ENCODE measurements around the gene OSBPL8. TPM values are rescaled to one million over a fixed set of nuclear protein-coding genes. Genes with fewer than 3 reads are reported as not detected.

Gene OSBPL8
- total and polyA plus RNA-seq, 2 donors (not counting 1 experiment from before 2014, with no cell fraction given): 11.1 to 112 TPM

DNA sequence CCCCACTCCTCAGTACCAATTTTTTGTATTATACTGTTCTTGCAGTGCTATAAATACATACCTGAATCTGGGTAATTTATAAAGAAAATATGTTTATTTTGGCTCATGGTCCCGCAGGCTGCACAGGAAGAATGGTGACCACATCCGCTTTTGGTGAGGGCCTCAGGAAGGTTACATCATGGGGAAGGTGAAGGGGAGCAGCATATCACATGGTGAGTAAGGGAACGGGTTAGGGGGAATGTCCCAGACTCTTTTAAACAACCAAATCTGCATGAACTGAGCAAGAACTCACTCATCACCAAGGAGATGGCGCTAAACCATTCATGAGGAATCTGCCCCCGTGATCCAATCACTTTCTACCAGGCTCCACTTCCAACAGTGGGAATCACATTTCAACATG, 40.0 kb downstream of the OSBPL8 start:
- CTCF ChIA-PET: no interaction called here
- H3K9me3 Mint-ChIP-seq (ENCODE audit: insufficient read depth): peaks cover 5% of the 10 kb centered on the region
- Histone ChIP-seq H4K20me1 (ENCODE audit: control insufficient read depth, insufficient read depth, low read length, poor library complexity, severe bottlenecking) (peaks cover 22% of the 10 kb centered on the region), H3K9me3 (ENCODE audit: control extremely low read depth in 1 of 3, control insufficient read depth in 2 of 3, insufficient read depth in 1 of 3, low read length in 2 of 3) (peaks cover 8 to 29% (median 15%) of the 10 kb centered on the region in 3 donors), H3K9ac (ENCODE audit: low read length) (no peak overlapping the region), H3K4me2 (replicated peaks; ENCODE audit: low read depth, low read length, poor library complexity, severe bottlenecking) (no peak overlapping the region), H2AFZ (ENCODE audit: insufficient read depth, low read depth, low read length, poor library complexity, severe bottlenecking) (no peak overlapping the region), H3K27ac (ENCODE audit: low read length in 2 of 2) (peak overlapping the region in 1 of 2 donors; percentile 14), H3K4me1 (ENCODE audit: control insufficient read depth in 2 of 2, insufficient read depth in 2 of 2, low read length in 2 of 2) (peaks cover 12 to 14% of the 10 kb centered on the region in 2 donors), H3K4me3 (ENCODE audit: control extremely low read depth in 1 of 5, extremely low read depth in 1 of 5, insufficient read depth in 1 of 5, low read depth in 2 of 5, low read length in 4 of 5) (no peak overlapping the region), H3K79me2 (ENCODE audit: control insufficient read depth, insufficient read depth, low read length) (peaks cover 98% of the 10 kb centered on the region), H3K27me3 (replicated peaks in 1 of 4; ENCODE audit: control extremely low read depth in 1 of 4, control insufficient read depth in 3 of 4, insufficient read depth in 4 of 4, low read length in 3 of 4) (no peaks in the 10 kb centered on the region), H3K36me3 (replicated peaks in 1 of 2; ENCODE audit: control extremely low read depth in 1 of 2, control insufficient read depth in 1 of 2, extremely low read depth in 1 of 2, insufficient read depth in 2 of 2, low read length in 1 of 2) (peaks cover 2 to 10% of the 10 kb centered on the region in 2 experiments)
- DNase-seq: peak; percentile 9
- H3K27me3 Mint-ChIP-seq: no peaks in the 10 kb centered on the region
- intact Hi-C loops (cut with micrococcal nuclease): no loop called here
- 56% methylated on average over 4 of the region's 5 CpGs for WGBS (ENCODE audit: insufficient coverage)
- no peak overlapping the region for H3K27ac Mint-ChIP-seq
- POLR2A ChIA-PET: no interaction called here
- peak overlapping the region; percentile 31 for H3K4me3 Mint-ChIP-seq
- TF ChIP-seq EZH2 (IDR thresholded peaks at IDR 0.05; ENCODE audit: borderline replicate concordance, insufficient read depth, low read depth, low read length, poor library complexity, severe bottlenecking): no peak
- TF ChIP-seq, protein P1, sequence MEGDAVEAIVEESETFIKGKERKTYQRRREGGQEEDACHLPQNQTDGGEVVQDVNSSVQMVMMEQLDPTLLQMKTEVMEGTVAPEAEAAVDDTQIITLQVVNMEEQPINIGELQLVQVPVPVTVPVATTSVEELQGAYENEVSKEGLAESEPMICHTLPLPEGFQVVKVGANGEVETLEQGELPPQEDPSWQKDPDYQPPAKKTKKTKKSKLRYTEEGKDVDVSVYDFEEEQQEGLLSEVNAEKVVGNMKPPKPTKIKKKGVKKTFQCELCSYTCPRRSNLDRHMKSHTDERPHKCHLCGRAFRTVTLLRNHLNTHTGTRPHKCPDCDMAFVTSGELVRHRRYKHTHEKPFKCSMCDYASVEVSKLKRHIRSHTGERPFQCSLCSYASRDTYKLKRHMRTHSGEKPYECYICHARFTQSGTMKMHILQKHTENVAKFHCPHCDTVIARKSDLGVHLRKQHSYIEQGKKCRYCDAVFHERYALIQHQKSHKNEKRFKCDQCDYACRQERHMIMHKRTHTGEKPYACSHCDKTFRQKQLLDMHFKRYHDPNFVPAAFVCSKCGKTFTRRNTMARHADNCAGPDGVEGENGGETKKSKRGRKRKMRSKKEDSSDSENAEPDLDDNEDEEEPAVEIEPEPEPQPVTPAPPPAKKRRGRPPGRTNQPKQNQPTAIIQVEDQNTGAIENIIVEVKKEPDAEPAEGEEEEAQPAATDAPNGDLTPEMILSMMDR (IDR thresholded peaks at IDR 0.05): no peak
- no peak for ATAC-seq (ENCODE audit: low read depth)
- peaks cover 41% of the 10 kb centered on the region for H3K4me1 Mint-ChIP-seq

DNA sequence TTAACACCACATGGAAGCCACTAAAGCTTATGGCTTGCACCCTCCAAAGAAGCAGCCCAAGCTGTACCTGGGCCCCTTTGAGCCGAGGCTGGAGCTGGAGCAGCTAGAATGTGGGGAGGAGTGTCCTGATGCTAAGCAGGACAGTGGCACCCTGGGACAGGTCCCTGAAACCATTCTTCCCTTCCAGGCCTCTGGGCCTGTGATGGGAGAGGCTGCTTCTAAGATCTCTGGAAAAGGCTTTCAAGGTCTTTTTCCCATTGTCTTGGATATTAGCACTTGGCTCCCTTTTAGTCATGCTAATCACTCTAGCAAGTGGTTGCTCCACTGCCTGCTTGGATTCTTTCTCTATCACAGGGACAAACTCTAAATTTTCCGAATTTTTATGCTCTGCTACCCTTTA, 40.9 kb downstream of the OSBPL8 start:
- no peak for ATAC-seq (ENCODE audit: low read depth)
- H3K4me2 ChIP-seq (replicated peaks; ENCODE audit: low read depth, low read length, poor library complexity, severe bottlenecking): no peak overlapping the region
- TF ChIP-seq, protein P1 (IDR thresholded peaks at IDR 0.05): no peak
- TF ChIP-seq EZH2 (IDR thresholded peaks at IDR 0.05; ENCODE audit: borderline replicate concordance, insufficient read depth, low read depth, low read length, poor library complexity, severe bottlenecking): no peak
- intact Hi-C loops (cut with micrococcal nuclease): no loop called here
- peaks cover 22% of the 10 kb centered on the region for H4K20me1 ChIP-seq (ENCODE audit: control insufficient read depth, insufficient read depth, low read length, poor library complexity, severe bottlenecking)
- H3K27ac ChIP-seq (ENCODE audit: low read length in 2 of 2): no peak overlapping the region
- H3K27me3 Mint-ChIP-seq: no peaks in the 10 kb centered on the region
- ChIA-PET CTCF (no interaction called here), POLR2A (no interaction called here)
- H3K4me1 Mint-ChIP-seq: peaks cover 45% of the 10 kb centered on the region
- peaks cover 12 to 14% of the 10 kb centered on the region in 2 donors for H3K4me1 ChIP-seq (ENCODE audit: control insufficient read depth in 2 of 2, insufficient read depth in 2 of 2, low read length in 2 of 2)
- no peak overlapping the region for H3K27ac Mint-ChIP-seq
- H3K4me3 ChIP-seq (ENCODE audit: control extremely low read depth in 1 of 5, extremely low read depth in 1 of 5, insufficient read depth in 1 of 5, low read depth in 2 of 5, low read length in 4 of 5): no peak overlapping the region
- no peaks in the 10 kb centered on the region for H3K27me3 ChIP-seq (replicated peaks in 1 of 4; ENCODE audit: control extremely low read depth in 1 of 4, control insufficient read depth in 3 of 4, insufficient read depth in 4 of 4, low read length in 3 of 4)
- peaks cover 5% of the 10 kb centered on the region for H3K9me3 Mint-ChIP-seq (ENCODE audit: insufficient read depth)
- H3K9ac ChIP-seq (ENCODE audit: low read length): no peak overlapping the region
- no peak for DNase-seq
- H3K36me3 ChIP-seq (replicated peaks in 1 of 2; ENCODE audit: control extremely low read depth in 1 of 2, control insufficient read depth in 1 of 2, extremely low read depth in 1 of 2, insufficient read depth in 2 of 2, low read length in 1 of 2): peaks cover 2 to 10% of the 10 kb centered on the region in 2 experiments
- no peak overlapping the region for H2AFZ ChIP-seq (ENCODE audit: insufficient read depth, low read depth, low read length, poor library complexity, severe bottlenecking)
- 85% methylated on average over 2 of the region's 2 CpGs for WGBS (ENCODE audit: insufficient coverage)
- H3K9me3 ChIP-seq (ENCODE audit: control extremely low read depth in 1 of 3, control insufficient read depth in 2 of 3, insufficient read depth in 1 of 3, low read length in 2 of 3): peaks cover 9 to 33% (median 15%) of the 10 kb centered on the region in 3 donors
- peaks cover 98% of the 10 kb centered on the region for H3K79me2 ChIP-seq (ENCODE audit: control insufficient read depth, insufficient read depth, low read length)
- no peak overlapping the region for H3K4me3 Mint-ChIP-seq

Data from B cell (primary cell).